KMS-11 (cell line): ENCODE results near the gene CD4.

Source experiments
- H2AFZ ChIP-seq: fragments of 200-600 bp; sonication (generic); 2 replicates; pipeline ENCODE4 v1.6.1; 2016; ENCODE audit warnings: antibody characterized with exemption, mixed run types, low read depth
- H3K27ac ChIP-seq: fragments of 200-600 bp; sonication (generic); 2 replicates; pipeline ENCODE4 v1.6.1; 2016; ENCODE audit warnings: mild to moderate bottlenecking, mixed run types
- H3K27me3 ChIP-seq: fragments of 200-600 bp; sonication (generic); 2 replicates; pipeline ENCODE4 v1.6.1; 2017; ENCODE audit warnings: mild to moderate bottlenecking, low read depth, mixed run types, moderate library complexity; ENCODE audit not compliant: insufficient read depth
- H3K36me3 ChIP-seq: fragments of 200-600 bp; sonication (generic); 2 replicates; pipeline ENCODE4 v1.6.1; 2017; ENCODE audit warnings: mild to moderate bottlenecking, mixed run types; ENCODE audit not compliant: insufficient read depth
- H3K4me1 ChIP-seq: fragments of 200-600 bp; sonication (generic); 2 replicates; pipeline ENCODE4 v1.6.1; 2016; ENCODE audit warnings: mild to moderate bottlenecking, low read depth, mixed run types; ENCODE audit not compliant: poor library complexity, severe bottlenecking
- H3K4me2 ChIP-seq: fragments of 200-600 bp; sonication (generic); 2 replicates; pipeline ENCODE4 v1.7.0; 2016; ENCODE audit warnings: mild to moderate bottlenecking, mixed run types
- H3K4me3 ChIP-seq: fragments of 200-600 bp; sonication (generic); IDR thresholded peaks from 2 replicates; pipeline ENCODE4 v1.6.1; 2017; ENCODE audit warnings: low read depth, low read length, mixed read lengths; ENCODE audit not compliant: insufficient read depth
- H3K79me2 ChIP-seq: fragments of 200-600 bp; sonication (generic); 2 replicates; pipeline ENCODE4 v1.6.1; 2016; ENCODE audit warnings: low read depth, mixed run types; ENCODE audit not compliant: insufficient read depth
- H3K9ac ChIP-seq: fragments of 200-600 bp; sonication (generic); 2 replicates; pipeline ENCODE4 v1.6.1; 2016; ENCODE audit warnings: mild to moderate bottlenecking, mixed run types
- H4K20me1 ChIP-seq: fragments of 200-600 bp; sonication (generic); 2 replicates; pipeline ENCODE4 v1.6.1; 2016; ENCODE audit warnings: mild to moderate bottlenecking, mixed run types; ENCODE audit not compliant: insufficient read depth
- CTCF ChIP-seq: fragments of 200-600 bp; sonication (generic); conservative IDR thresholded peaks from 2 replicates; pipeline ENCODE4 v1.6.1; 2017; ENCODE audit warnings: low read depth, mild to moderate bottlenecking, antibody characterized with exemption, low read length, moderate library complexity, mixed read lengths

CD4 gene

GRCh38 chr12:6747216-6747615 lies 42.1 kb upstream of the CD4 start:
- Histone ChIP-seq H3K79me2 (peaks cover 3% of the 10 kb centered on the region; the same call in 1 of the 2 replicates), H3K9ac (no peak overlapping the region), H3K4me2 (no peak overlapping the region), H3K4me3 (no peak overlapping the region), H3K36me3 (no peaks in the 10 kb centered on the region), H3K27ac (no peak overlapping the region), H3K4me1 (peaks cover 4% of the 10 kb centered on the region), H3K27me3 (no peaks in the 10 kb centered on the region), H2AFZ (no peak overlapping the region), H4K20me1 (no peaks in the 10 kb centered on the region)
- no peak for TF ChIP-seq CTCF

DNA sequence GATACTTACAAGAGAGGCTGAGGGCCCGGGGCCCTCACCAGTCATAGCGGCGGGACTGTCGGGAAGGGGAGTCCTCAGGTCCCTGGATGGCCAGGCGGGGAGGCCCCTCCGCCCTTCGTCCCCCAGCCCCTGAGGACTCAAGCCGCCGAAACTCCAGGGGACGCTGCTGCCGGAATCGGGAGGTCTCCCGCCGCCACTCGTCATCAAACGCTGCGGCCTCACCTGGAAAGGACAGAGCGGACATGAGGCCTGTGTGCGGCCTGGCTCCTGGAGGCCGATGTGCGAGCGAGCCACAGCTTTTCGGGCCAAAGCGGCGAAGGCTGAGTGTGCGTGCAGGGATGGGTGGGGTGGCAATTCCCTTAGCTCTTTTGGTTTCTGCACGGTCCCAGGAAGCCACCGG lies 40.6 kb upstream of the CD4 start:
- Histone ChIP-seq H3K4me2 (no peak overlapping the region), H3K4me3 (no peak overlapping the region), H3K4me1 (peaks cover 7% of the 10 kb centered on the region), H3K9ac (no peak overlapping the region), H3K79me2 (peaks cover 8% of the 10 kb centered on the region; the same call in 1 of the 2 replicates), H3K36me3 (no peaks in the 10 kb centered on the region), H3K27me3 (no peaks in the 10 kb centered on the region), H2AFZ (no peak overlapping the region), H4K20me1 (no peaks in the 10 kb centered on the region), H3K27ac (no peak overlapping the region)
- no peak for TF ChIP-seq CTCF

DNA sequence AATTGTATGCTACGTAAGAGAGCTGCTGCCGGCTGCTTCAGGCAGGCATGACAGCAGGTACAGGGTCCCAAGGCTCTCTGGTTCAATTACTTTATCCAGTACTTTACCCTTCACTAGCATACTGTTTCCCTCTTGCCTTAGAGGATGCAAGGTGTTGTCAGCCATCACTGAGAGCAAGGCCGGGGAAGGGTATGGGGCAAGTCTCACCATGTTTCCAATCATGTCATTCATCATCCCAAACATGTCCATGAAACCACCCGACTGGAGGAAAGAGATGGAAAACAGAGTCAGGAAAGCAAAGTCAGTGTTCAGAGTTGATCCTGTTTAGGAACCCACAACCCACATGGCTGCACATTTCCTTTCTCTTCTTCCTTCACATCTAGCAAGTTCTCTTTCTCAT lies 38.8 kb upstream of the CD4 start:
- no peak for TF ChIP-seq CTCF
- H3K4me2 ChIP-seq: no peak overlapping the region
- no peak overlapping the region for H3K9ac ChIP-seq
- H2AFZ ChIP-seq: no peak overlapping the region
- no peaks in the 10 kb centered on the region for H3K36me3 ChIP-seq
- no peaks in the 10 kb centered on the region for H4K20me1 ChIP-seq
- H3K4me3 ChIP-seq: no peak overlapping the region
- no peak overlapping the region for H3K27ac ChIP-seq
- no peaks in the 10 kb centered on the region for H3K27me3 ChIP-seq
- H3K4me1 ChIP-seq: peaks cover 12% of the 10 kb centered on the region
- peaks cover 8% of the 10 kb centered on the region; the same call in 1 of the 2 replicates for H3K79me2 ChIP-seq

GRCh38 chr12:6751767-6752166 lies 37.6 kb upstream of the CD4 start:
- Histone ChIP-seq H3K79me2 (peaks cover 8% of the 10 kb centered on the region; the same call in 1 of the 2 replicates), H3K36me3 (no peaks in the 10 kb centered on the region), H4K20me1 (no peaks in the 10 kb centered on the region), H3K4me3 (no peak overlapping the region), H3K4me1 (peaks cover 12% of the 10 kb centered on the region), H3K27ac (no peak overlapping the region), H3K27me3 (no peaks in the 10 kb centered on the region), H3K9ac (no peak overlapping the region), H3K4me2 (peak overlapping the region; percentile 62), H2AFZ (no peak overlapping the region)
- no peak for TF ChIP-seq CTCF
